Transverse colon (tissue), 4 donors: ENCODE data around the gene BRK1.

Experiments used
- CTCF ChIP-seq, 5 experiments: fragments of 200-600 bp in 3 of 5; fragments of 450-650 bp in 2 of 5; sonication (generic) in 3 of 5; IDR thresholded peaks; 1 replicate in 2 of 5; 2 replicates in 3 of 5; pipeline ENCODE4 v1.5.1; 2016 to 2017; ENCODE audit warnings: antibody characterized with exemption in 5 of 5, inconsistent platforms in 3 of 5, mild to moderate bottlenecking in 2 of 5, moderate library complexity in 1 of 5
- EP300 ChIP-seq: sonication (generic); formaldehyde crosslinking; IDR thresholded peaks from one replicate; pipeline ENCODE4 v1.6.1; 2017; ENCODE audit warnings: antibody characterized with exemption, low read depth
- POLR2A ChIP-seq: fragments of 450-650 bp; IDR thresholded peaks from one replicate; pipeline ENCODE4 v1.6.1; 2016; ENCODE audit warnings: antibody characterized with exemption, mild to moderate bottlenecking, moderate library complexity
- POLR2AphosphoS5 ChIP-seq, 3 donors: sonication (generic); formaldehyde crosslinking; IDR thresholded peaks; one replicate each; pipeline ENCODE4 v1.6.1; 2016; ENCODE audit warnings: antibody characterized with exemption in 3 of 3

- TF ChIP-seq CTCF (IDR thresholded peaks at IDR 0.05) (no peak), POLR2AphosphoS5 (IDR thresholded peaks at IDR 0.05) (no peak), POLR2A (no peak), EP300 (no peak)
Observed at GRCh38 chr3:10137178-10137577, 21.7 kb downstream of the BRK1 start.
